HG02763 (cell line): ENCODE data around the gene OR10G8.
A peak's percentile ranks its signal among the peaks of the same experiment; 100 is the strongest.
"Not testable (repeated sequence)": the region's sequence is repeated elsewhere in the genome, so short reads cannot be mapped to it uniquely, and the experiment has no call there.

Experiments used
- ATAC-seq: cut with Tn5 transposase; IDR thresholded peaks from one replicate; pipeline ENCODE4 v1.9.1; 2021; ENCODE audit warnings: mild to moderate bottlenecking, moderate library complexity; ENCODE audit not compliant: unreplicated experiment

OR10G8 gene

GRCh38 chr11:124026498-124026897 lies at the start of gene OR10G8:
Gene OR10G8 (plus strand): TSS chr11:124026798. CDS start chr11:124029623, 2,825 bp downstream.
- no peak for ATAC-seq

GRCh38 chr11:123977731-123978347 lies 48.8 kb upstream of the OR10G8 start, which contains the start of gene OR10S1:
Gene OR10S1 (minus strand): TSS chr11:123977781. CDS start chr11:123977664, 117 bp downstream.
- ATAC-seq, result no peak

- no peak for ATAC-seq
These were observed 47.3 kb upstream of the OR10G8 start for GRCh38 chr11:123979311-123979710.

- no peak for ATAC-seq
These were observed 31.5 kb upstream of the OR10G8 start, which contains the start of gene OR10G6 for GRCh38 chr11:123995119-123995518. Gene OR10G6 (minus strand): TSS chr11:123995161. CDS start chr11:123995161, 0 bp downstream.

- no peak for ATAC-seq
These were observed 13.9 kb upstream of the OR10G8 start, which contains the start of gene OR10G4 for GRCh38 chr11:124012697-124013096. Gene OR10G4 (plus strand): TSS chr11:124012997. CDS start chr11:124015575, 2,578 bp downstream.

- not testable (repeated sequence) for ATAC-seq
These were observed 10.8 kb upstream of the OR10G8 start for GRCh38 chr11:124015837-124016236.

GRCh38 chr11:124036666-124037065 lies 10.1 kb downstream of the OR10G8 start:
- ATAC-seq, result no peak

GRCh38 chr11:124039557-124039956 lies 13.0 kb downstream of the OR10G8 start:
- ATAC-seq, result no peak

- ATAC-seq, result no peak
These were observed 14.7 kb downstream of the OR10G8 start, which contains the start of gene OR10G7 for GRCh38 chr11:124041254-124041653. Gene OR10G7 (minus strand): TSS chr11:124041325. CDS start chr11:124039001, 2,324 bp downstream.

- no peak for ATAC-seq
These were observed 16.8 kb downstream of the OR10G8 start for GRCh38 chr11:124043420-124043819.

- ATAC-seq, result no peak
These were observed 24.1 kb downstream of the OR10G8 start for GRCh38 chr11:124050748-124051147.

GRCh38 chr11:124052966-124053365 lies 26.4 kb downstream of the OR10G8 start:
- ATAC-seq, result no peak

GRCh38 chr11:124068601-124069110 lies 42.1 kb downstream of the OR10G8 start:
- ATAC-seq, result no peak

- ATAC-seq, result peak; percentile 73
These were observed 43.1 kb downstream of the OR10G8 start for GRCh38 chr11:124069429-124070401.

- peak; percentile 82 for ATAC-seq
These were observed 44.5 kb downstream of the OR10G8 start for GRCh38 chr11:124070915-124071622.

- ATAC-seq, result no peak
These were observed 45.0 kb downstream of the OR10G8 start for GRCh38 chr11:124071623-124071948.

- ATAC-seq, result no peak
These were observed 45.5 kb downstream of the OR10G8 start for GRCh38 chr11:124072147-124072546.

GRCh38 chr11:124074554-124074953 lies 48.0 kb downstream of the OR10G8 start:
- ATAC-seq, result no peak

- ATAC-seq, result no peak
These were observed 48.9 kb downstream of the OR10G8 start for GRCh38 chr11:124075492-124075840.

GRCh38 chr11:124075841-124076651 lies 49.4 kb downstream of the OR10G8 start:
- ATAC-seq, result no peak
